Trophoblast cell (in vitro differentiated cells and primary cell): ENCODE data around the gene MAGEA9. TPM values are rescaled to one million over a fixed set of nuclear protein-coding genes. Genes with fewer than 3 reads are reported as not detected.
"Not testable (repeated sequence)": the region's sequence is repeated elsewhere in the genome, so short reads cannot be mapped to it uniquely, and the experiment has no call there.

Experiments
- DNase-seq, 2 donors: peaks; one replicate each; pipeline ENCODE4 v3.0.0-alpha.2; 2016
- H2AFZ ChIP-seq: 2 replicates; pipeline ENCODE4 v1.6.1; 2013; ENCODE audit warnings: low read length, moderate library complexity, mild to moderate bottlenecking; ENCODE audit not compliant: insufficient read depth, poor library complexity
- H2AK5ac ChIP-seq: 2 replicates; pipeline ENCODE4 v1.6.1; 2013; ENCODE audit warnings: mild to moderate bottlenecking, low read length
- H2BK120ac ChIP-seq: 2 replicates; pipeline ENCODE4 v1.6.1; 2013; ENCODE audit warnings: low read length, mild to moderate bottlenecking, moderate library complexity; ENCODE audit not compliant: insufficient read depth, poor library complexity
- H2BK12ac ChIP-seq: 2 replicates; pipeline ENCODE4 v1.6.1; 2013; ENCODE audit warnings: mild to moderate bottlenecking, low read length, moderate library complexity
- H2BK5ac ChIP-seq: 2 replicates; pipeline ENCODE4 v1.6.1; 2013; ENCODE audit warnings: low read length, low read depth, moderate library complexity, mild to moderate bottlenecking; ENCODE audit not compliant: poor library complexity
- H3K14ac ChIP-seq: 2 replicates; pipeline ENCODE4 v1.6.1; 2013; ENCODE audit warnings: mild to moderate bottlenecking, low read length
- H3K18ac ChIP-seq: 2 replicates; pipeline ENCODE4 v1.6.1; 2013; ENCODE audit warnings: mild to moderate bottlenecking, low read length
- H3K23ac ChIP-seq: 2 replicates; pipeline ENCODE4 v1.6.1; 2013; ENCODE audit warnings: low read length
- H3K27ac ChIP-seq: 2 replicates; pipeline ENCODE4 v1.5.1; 2013; ENCODE audit warnings: low read depth, mild to moderate bottlenecking, inconsistent platforms, low read length, moderate library complexity
- H3K27me3 ChIP-seq: 2 replicates; pipeline ENCODE4 v1.6.1; 2013; ENCODE audit warnings: inconsistent platforms, mild to moderate bottlenecking, low read length, moderate library complexity; ENCODE audit not compliant: insufficient read depth
- H3K36me3 ChIP-seq, 2 experiments: 1 replicate in 1 of 2; 2 replicates in 1 of 2; pipeline ENCODE4 v1.6.1; 2013; ENCODE audit warnings: low read length in 2 of 2, mild to moderate bottlenecking in 2 of 2, moderate library complexity in 1 of 2; ENCODE audit not compliant: insufficient read depth in 2 of 2, control insufficient read depth in 1 of 2
- H3K4ac ChIP-seq: 2 replicates; pipeline ENCODE4 v1.6.1; 2013; ENCODE audit warnings: low read depth, mild to moderate bottlenecking, low read length, moderate library complexity
- H3K4me1 ChIP-seq, 2 experiments: 1 replicate in 1 of 2; 2 replicates in 1 of 2; pipeline ENCODE4 v1.6.1; 2013; ENCODE audit warnings: low read length in 2 of 2, mild to moderate bottlenecking in 2 of 2, moderate library complexity in 1 of 2; ENCODE audit not compliant: insufficient read depth in 2 of 2, control insufficient read depth in 1 of 2
- H3K4me2 ChIP-seq: 2 replicates; pipeline ENCODE4 v1.6.1; 2013; ENCODE audit warnings: inconsistent platforms, mild to moderate bottlenecking, low read length, moderate library complexity
- H3K4me3 ChIP-seq: 2 replicates; pipeline ENCODE4 v1.5.1; 2013; ENCODE audit warnings: mild to moderate bottlenecking, low read depth, low read length, inconsistent platforms
- H3K79me1 ChIP-seq: one replicate; pipeline ENCODE4 v1.6.1; 2013; ENCODE audit warnings: low read length
- H3K79me2 ChIP-seq: 2 replicates; pipeline ENCODE4 v1.6.1; 2013; ENCODE audit warnings: low read length, mild to moderate bottlenecking; ENCODE audit not compliant: control insufficient read depth, insufficient read depth, poor library complexity
- H3K9ac ChIP-seq: 2 replicates; pipeline ENCODE4 v1.6.1; 2013; ENCODE audit warnings: mild to moderate bottlenecking, low read length
- H3K9me3 ChIP-seq: 2 replicates; pipeline ENCODE4 v1.6.1; 2013; ENCODE audit warnings: low read depth, mild to moderate bottlenecking, control low read depth, inconsistent platforms, low read length; ENCODE audit not compliant: insufficient read depth
- H4K12ac ChIP-seq: 2 replicates; pipeline ENCODE4 v1.6.1; 2013; ENCODE audit warnings: low read depth, mild to moderate bottlenecking, low read length, moderate library complexity
- H4K8ac ChIP-seq: 2 replicates; pipeline ENCODE4 v1.6.1; 2013; ENCODE audit warnings: low read depth, mild to moderate bottlenecking, low read length, moderate library complexity
- H4K91ac ChIP-seq: one replicate; pipeline ENCODE4 v1.6.1; 2013; ENCODE audit warnings: low read depth, mild to moderate bottlenecking, low read length, moderate library complexity
- WGBS: extraction: QIAGEN DNeasy Blood & Tissue Kit; methylation state at CpG from one replicate; pipeline ENCODE4 v1.1.7; 2013; ENCODE audit warnings: missing lambda C conversion rate; ENCODE audit not compliant: insufficient read length, insufficient coverage; ENCODE audit errors: extremely low coverage; 5-methylcytosine and 5-hydroxymethylcytosine counted together
- polyA plus RNA-seq: library from polyadenylated mRNA; stranded (reverse); fragments of 200-250 nt; gene quantifications from 2 replicates; pipeline ENCODE4 v1.2.3, GENCODE V29; 2013

MAGEA9 gene
- not detected in 2 replicates for polyA plus RNA-seq

GRCh38 chrX:149781727-149782126 is at the start of gene MAGEA9:
Gene MAGEA9 (plus strand): TSS chrX:149781930. CDS start chrX:149786211, 4,281 bp downstream.
- not testable (repeated sequence) for H3K18ac ChIP-seq, H4K91ac ChIP-seq, H3K4ac ChIP-seq, H3K23ac ChIP-seq, H3K4me1 ChIP-seq, H3K79me2 ChIP-seq, H2AFZ ChIP-seq, DNase-seq, H2BK120ac ChIP-seq, H3K27ac ChIP-seq, H3K27me3 ChIP-seq, H3K9me3 ChIP-seq, H4K12ac ChIP-seq, H3K14ac ChIP-seq, H2BK12ac ChIP-seq, H3K79me1 ChIP-seq, H3K4me2 ChIP-seq, H2AK5ac ChIP-seq, H4K8ac ChIP-seq, H3K4me3 ChIP-seq, H3K36me3 ChIP-seq, H2BK5ac ChIP-seq, H3K9ac ChIP-seq
- WGBS: no CpG with 5 or more reads among the region's 14 CpGs

- H4K8ac ChIP-seq, H4K12ac ChIP-seq, H3K4me1 ChIP-seq, H3K4me2 ChIP-seq, H3K18ac ChIP-seq, DNase-seq, H3K79me2 ChIP-seq, H3K14ac ChIP-seq, H3K27ac ChIP-seq, H2AK5ac ChIP-seq, H3K27me3 ChIP-seq, H3K4me3 ChIP-seq, H3K36me3 ChIP-seq, H2BK5ac ChIP-seq, H3K9ac ChIP-seq, H3K23ac ChIP-seq, H4K91ac ChIP-seq, H2BK12ac ChIP-seq, H3K79me1 ChIP-seq, H2AFZ ChIP-seq, H2BK120ac ChIP-seq, H3K9me3 ChIP-seq, H3K4ac ChIP-seq: not testable (repeated sequence)
- WGBS: no CpG with 5 or more reads among the region's 6 CpGs
Measured at GRCh38 chrX:149742269-149742668, 39.5 kb upstream of the MAGEA9 start.

- DNase-seq, H4K12ac ChIP-seq, H3K4ac ChIP-seq, H3K79me2 ChIP-seq, H3K27me3 ChIP-seq, H3K4me3 ChIP-seq, H4K8ac ChIP-seq, H2BK12ac ChIP-seq, H2BK5ac ChIP-seq, H3K18ac ChIP-seq, H3K4me2 ChIP-seq, H3K36me3 ChIP-seq, H3K9me3 ChIP-seq, H2BK120ac ChIP-seq, H3K14ac ChIP-seq, H4K91ac ChIP-seq, H2AK5ac ChIP-seq, H3K27ac ChIP-seq, H3K9ac ChIP-seq, H3K4me1 ChIP-seq, H2AFZ ChIP-seq, H3K79me1 ChIP-seq, H3K23ac ChIP-seq: not testable (repeated sequence)
- no CpG with 5 or more reads among the region's 6 CpGs for whole genome bisulfite sequencing
Measured at GRCh38 chrX:149746390-149747007, 35.2 kb upstream of the MAGEA9 start.

- no peak overlapping the region for H3K14ac ChIP-seq
- WGBS: no CpG with 5 or more reads among the region's 8 CpGs
- no peak overlapping the region for H4K8ac ChIP-seq
Measured at GRCh38 chrX:149757206-149758067, 24.3 kb upstream of the MAGEA9 start.

More at GRCh38 chrX:149757206-149758067, 24.3 kb upstream of the MAGEA9 start:
- Histone ChIP-seq H2AFZ (no peak overlapping the region), H3K23ac (no peak overlapping the region), H3K36me3 (no peaks in the 10 kb centered on the region), H2AK5ac (no peak overlapping the region), H3K4ac (no peak overlapping the region), H3K4me2 (no peak overlapping the region), H4K91ac (no peak overlapping the region), H3K18ac (no peak overlapping the region), H3K79me1 (no peaks in the 10 kb centered on the region), H4K12ac (no peak overlapping the region), H2BK5ac (no peak overlapping the region), H3K9ac (no peak overlapping the region), H3K27me3 (no peaks in the 10 kb centered on the region), H2BK12ac (no peak overlapping the region), H3K79me2 (no peaks in the 10 kb centered on the region), H3K27ac (no peak overlapping the region), H3K4me1 (no peaks in the 10 kb centered on the region), H3K4me3 (no peak overlapping the region), H3K9me3 (no peaks in the 10 kb centered on the region), H2BK120ac (no peak overlapping the region)
- DNase-seq: no peak
